ENCODE data around the gene COL19A1.
"Not testable (repeated sequence)": the region's sequence is repeated elsewhere in the genome, so short reads cannot be mapped to it uniquely, and the experiment has no call there.

COL19A1 gene

GRCh38 chr6:69866351-69866769, at the start of gene COL19A1:
TSS of gene COL19A1 (plus strand) at chr6:69866556. CDS start at chr6:69879568, 13,012 bp downstream.
- peak; percentile 15 for DNase-seq

- no peak for DNase-seq
These were observed 49.8 kb upstream of the COL19A1 start for GRCh38 chr6:69816569-69816968.

- no peak for DNase-seq
These were observed 49.0 kb upstream of the COL19A1 start for GRCh38 chr6:69817358-69817757.

GRCh38 chr6:69818223-69818930, 48.0 kb upstream of the COL19A1 start:
- DNase-seq, result no peak

GRCh38 chr6:69819138-69819537, 47.2 kb upstream of the COL19A1 start:
- no peak for DNase-seq

GRCh38 chr6:69820018-69820417, 46.3 kb upstream of the COL19A1 start:
- DNase-seq, result no peak

- DNase-seq, result no peak
These were observed 45.9 kb upstream of the COL19A1 start for GRCh38 chr6:69820438-69820837.

- not testable (repeated sequence) for DNase-seq
These were observed 42.0 kb upstream of the COL19A1 start for GRCh38 chr6:69824355-69824754.

GRCh38 chr6:69825904-69826303, 40.5 kb upstream of the COL19A1 start:
- DNase-seq, result no peak

GRCh38 chr6:69827276-69827893, 39.0 kb upstream of the COL19A1 start:
- DNase-seq, result no peak

GRCh38 chr6:69832558-69832957, 33.8 kb upstream of the COL19A1 start:
- DNase-seq, result no peak

- no peak for DNase-seq
These were observed 30.8 kb upstream of the COL19A1 start for GRCh38 chr6:69835414-69836179.

- DNase-seq, result no peak
These were observed 24.5 kb upstream of the COL19A1 start for GRCh38 chr6:69841862-69842261.

GRCh38 chr6:69843189-69843588, 23.2 kb upstream of the COL19A1 start:
- no peak for DNase-seq

GRCh38 chr6:69846312-69846711, 20.0 kb upstream of the COL19A1 start:
- no peak for DNase-seq

- DNase-seq, result no peak
These were observed 19.4 kb upstream of the COL19A1 start for GRCh38 chr6:69846770-69847491.

- no peak for DNase-seq
These were observed 18.9 kb upstream of the COL19A1 start for GRCh38 chr6:69847492-69847788.

GRCh38 chr6:69848552-69848951, 17.8 kb upstream of the COL19A1 start:
- no peak for DNase-seq

GRCh38 chr6:69852706-69853105, 13.7 kb upstream of the COL19A1 start:
- no peak for DNase-seq

GRCh38 chr6:69861986-69862385, 4.4 kb upstream of the COL19A1 start:
- DNase-seq, result no peak

GRCh38 chr6:69863766-69864165, 2.6 kb upstream of the COL19A1 start:
- DNase-seq, result no peak

- DNase-seq, result no peak
These were observed 1.2 kb upstream of the COL19A1 start for GRCh38 chr6:69865126-69865525.
